Dedifferentiated amniotic fluid mesenchymal stem cell (primary cell): ENCODE results near the gene ARHGAP10.
A peak's percentile ranks its signal among the peaks of the same experiment; 100 is the strongest.

Experiments
- DNase-seq: peaks from one replicate; pipeline ENCODE4 v3.0.0-alpha.2; 2016; ENCODE audit errors: extremely low spot score

ARHGAP10 gene

DNA sequence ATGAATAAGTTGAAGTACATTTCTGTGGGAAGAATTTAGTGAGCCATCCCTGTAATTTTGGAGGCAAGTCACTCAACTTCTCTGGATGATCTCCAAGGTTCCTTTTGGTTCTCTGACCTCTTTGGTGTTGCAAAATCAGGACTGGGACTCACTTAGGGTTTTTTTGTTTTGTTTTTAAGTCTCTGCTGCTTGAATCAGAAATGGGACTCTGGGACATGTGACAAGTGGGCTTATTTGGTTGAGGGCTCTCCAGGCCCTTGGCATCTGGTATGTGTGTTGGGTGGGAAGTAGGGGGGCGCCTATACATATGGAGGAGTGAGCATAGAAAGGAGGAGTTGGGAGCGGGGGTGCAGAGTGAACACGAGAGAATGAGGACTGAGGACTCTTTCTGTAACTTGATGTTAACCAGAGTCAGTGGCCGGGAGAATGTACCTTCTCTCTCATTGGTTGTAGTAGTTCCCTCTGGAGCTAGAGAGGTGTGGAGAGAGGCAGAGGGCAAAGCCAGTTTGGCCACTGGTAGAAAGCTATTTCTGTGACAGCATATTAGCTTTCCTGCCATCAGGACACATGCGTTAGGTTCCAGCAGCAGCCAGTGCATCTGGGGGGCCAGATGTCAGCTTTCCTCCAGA, 1.9 kb downstream of the ARHGAP10 start:
- peak; percentile 39 for DNase-seq

- DNase-seq: no peak
Observed at GRCh38 chr4:147734496-147734895, 2.6 kb downstream of the ARHGAP10 start.

GRCh38 chr4:147735413-147736301, 3.8 kb downstream of the ARHGAP10 start:
- DNase-seq: no peak

DNA sequence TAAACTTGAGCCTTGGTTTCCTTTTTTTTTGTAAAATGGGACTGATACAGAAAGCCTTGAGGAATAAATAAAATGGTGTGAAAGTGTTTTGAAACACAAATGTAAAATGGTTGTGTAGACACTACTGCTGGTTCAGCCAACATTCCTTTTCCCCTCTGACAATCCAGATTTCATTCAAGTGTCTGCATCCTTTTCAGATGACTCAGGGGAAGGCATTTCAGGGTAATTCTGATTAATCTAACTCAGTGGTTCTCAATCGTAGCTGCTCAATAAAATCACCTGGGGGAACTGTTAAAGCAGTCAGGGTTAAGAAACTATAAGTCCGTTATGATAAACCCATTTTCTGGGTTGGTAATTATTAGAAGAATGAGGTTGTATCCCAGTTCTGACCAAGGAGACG, 4.6 kb downstream of the ARHGAP10 start:
- DNase-seq: peak; percentile 59

GRCh38 chr4:147737623-147738022, 5.7 kb downstream of the ARHGAP10 start:
- DNase-seq: no peak

GRCh38 chr4:147739239-147739823, 7.4 kb downstream of the ARHGAP10 start:
- DNase-seq: no peak

DNA sequence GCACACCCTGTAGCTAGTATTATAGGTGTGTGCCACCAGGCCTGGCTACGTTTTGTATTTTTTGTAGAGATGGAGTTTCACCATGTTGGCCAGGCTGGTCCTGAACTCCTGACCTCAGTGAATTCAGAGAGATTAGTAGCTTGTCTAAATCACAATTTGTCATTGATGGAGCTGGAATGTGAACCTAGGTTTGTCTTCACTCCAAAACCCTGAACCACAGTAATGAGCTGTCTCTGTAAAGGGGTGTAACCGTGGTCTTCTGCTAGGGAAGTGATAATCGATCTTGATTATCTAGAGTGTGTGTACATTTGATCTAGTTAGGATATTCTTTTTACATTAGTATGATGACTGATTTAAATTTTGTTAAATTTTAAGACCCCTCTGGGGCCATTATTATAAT, 8.3 kb downstream of the ARHGAP10 start:
- DNase-seq: no peak

- peak; percentile 31 for DNase-seq
Observed at GRCh38 chr4:147741190-147741788, 9.4 kb downstream of the ARHGAP10 start.

DNA sequence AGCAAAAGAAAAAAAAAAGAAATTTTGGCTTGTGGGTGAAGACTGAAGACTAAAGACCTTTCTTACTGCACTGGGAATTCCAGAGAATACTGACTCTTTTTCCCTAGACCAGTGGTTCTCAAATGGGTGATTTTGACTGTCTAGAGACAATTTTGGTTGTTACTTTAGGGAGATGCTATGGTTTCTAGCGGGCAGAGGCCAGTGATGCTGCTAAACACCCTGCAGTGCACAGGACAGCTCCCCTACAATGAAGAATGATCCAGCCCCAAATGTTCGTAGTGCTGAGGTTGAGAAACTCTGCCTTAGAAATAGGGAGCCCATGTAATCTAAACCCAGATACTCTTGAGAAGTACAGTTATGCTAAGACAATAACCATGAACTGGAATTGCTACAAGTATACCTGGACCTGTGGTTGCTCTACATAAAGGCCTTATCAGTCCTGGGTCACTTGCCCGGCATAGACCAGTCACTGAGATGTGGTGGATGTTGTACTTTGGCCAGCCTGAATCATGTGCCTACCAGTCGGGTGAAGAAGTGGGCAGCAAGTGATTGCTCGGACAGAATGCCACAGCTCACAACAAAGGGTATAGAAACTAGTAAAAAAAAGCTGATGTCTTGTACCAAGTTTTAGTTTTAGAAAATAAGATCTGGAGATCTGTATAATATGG, 16.0 kb downstream of the ARHGAP10 start:
- DNase-seq: no peak

- no peak for DNase-seq
Observed at GRCh38 chr4:147749811-147750321, 18.0 kb downstream of the ARHGAP10 start.

DNA sequence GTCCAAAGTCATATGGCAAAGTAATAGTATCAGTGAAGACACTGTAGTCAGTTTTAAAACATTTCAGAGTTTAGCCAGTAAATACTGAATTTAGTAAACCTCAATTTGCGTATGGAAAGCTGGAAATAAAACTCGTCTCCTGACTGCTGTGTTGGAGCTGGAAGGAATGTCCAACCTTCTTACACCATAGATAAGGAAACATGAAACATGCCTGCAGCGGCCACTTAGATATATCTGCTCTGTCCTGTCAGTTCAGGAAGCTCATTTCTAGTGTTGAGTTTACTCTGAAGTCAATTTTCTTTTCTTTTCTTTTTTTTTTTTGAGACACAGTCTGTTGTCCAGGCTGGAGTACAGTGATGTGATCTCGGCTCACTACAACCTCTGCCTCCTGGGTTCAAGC, 21.2 kb downstream of the ARHGAP10 start:
- DNase-seq: no peak

GRCh38 chr4:147754037-147754445, 22.2 kb downstream of the ARHGAP10 start:
- DNase-seq: peak; percentile 70

- DNase-seq: no peak
Observed at GRCh38 chr4:147755561-147756295, 23.8 kb downstream of the ARHGAP10 start.

GRCh38 chr4:147756417-147756816, 24.5 kb downstream of the ARHGAP10 start:
- DNase-seq: no peak

GRCh38 chr4:147760176-147760575, 28.3 kb downstream of the ARHGAP10 start:
- no peak for DNase-seq

- DNase-seq: no peak
Observed at GRCh38 chr4:147760695-147761094, 28.8 kb downstream of the ARHGAP10 start.

- no peak for DNase-seq
Observed at GRCh38 chr4:147761218-147761883, 29.5 kb downstream of the ARHGAP10 start.

GRCh38 chr4:147764337-147764736, 32.4 kb downstream of the ARHGAP10 start:
- DNase-seq: no peak

GRCh38 chr4:147765121-147765529, 33.2 kb downstream of the ARHGAP10 start:
- DNase-seq: no peak

GRCh38 chr4:147768113-147768512, 36.2 kb downstream of the ARHGAP10 start:
- DNase-seq: peak; percentile 48
